ENCODE results near the gene HIBCH. TPM values are rescaled to one million over a fixed set of nuclear protein-coding genes. Genes with fewer than 3 reads are reported as not detected.

The HIBCH gene
- total and polyA plus RNA-seq, 2 donors (not counting 3 experiments of a cell fraction or from before 2014, with no cell fraction given): 6.4 to 24.7 TPM

DNA sequence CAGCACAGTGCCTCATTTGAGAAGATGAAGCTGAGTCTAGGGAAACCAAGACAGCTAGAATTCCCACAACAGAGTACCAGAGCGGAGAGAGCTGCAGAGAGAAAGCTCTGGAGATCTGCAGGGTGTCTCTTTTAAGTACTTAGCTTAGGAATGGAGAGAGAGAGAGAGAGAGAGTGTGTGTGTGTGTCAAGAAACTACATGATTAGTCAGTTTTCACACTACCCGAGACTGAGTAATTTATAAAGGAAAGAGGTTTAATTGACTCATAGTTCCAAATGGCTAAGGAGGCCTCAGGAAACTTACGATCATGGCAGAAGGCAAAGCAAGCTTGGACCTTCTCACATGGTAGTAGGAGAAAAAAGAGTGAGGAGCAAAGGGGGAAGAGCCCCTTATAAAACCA is 64.0 kb downstream of the HIBCH start:
- Histone ChIP-seq H4K20me1 (replicated peaks; ENCODE audit: control insufficient read depth, extremely low read depth, insufficient read depth, low read length) (no peaks in the 10 kb centered on the region), H3K9me1 (replicated peaks; ENCODE audit: control insufficient read depth, extremely low read depth, insufficient read depth, low read length) (no peaks in the 10 kb centered on the region), H3K4me2 (ENCODE audit: insufficient read depth, low read length) (no peak overlapping the region), H2AFZ (ENCODE audit: low read depth, low read length) (no peak overlapping the region), H3K27ac (ENCODE audit: insufficient read depth, low read depth, low read length) (no peak overlapping the region), H3K4me3 (replicated peaks in 1 of 3; ENCODE audit: insufficient read depth in 1 of 3, low read depth in 1 of 3, low read length in 3 of 3) (no peak overlapping the region), H3K4me1 (ENCODE audit: control insufficient read depth, extremely low read depth, insufficient read depth, low read length) (no peaks in the 10 kb centered on the region), H3K9me3 (replicated peaks; ENCODE audit: control insufficient read depth, insufficient read depth, low read length) (no peaks in the 10 kb centered on the region), H3K79me2 (ENCODE audit: control insufficient read depth, insufficient read depth, low read length) (no peaks in the 10 kb centered on the region), H3K9ac (replicated peaks; ENCODE audit: extremely low read depth, insufficient read depth, low read length) (no peak overlapping the region), H3K36me3 (ENCODE audit: control insufficient read depth in 2 of 2, extremely low read depth in 1 of 2, insufficient read depth in 2 of 2, low read length in 2 of 2) (peaks cover 0 to 2% of the 10 kb centered on the region in 2 experiments), H3K27me3 (ENCODE audit: control insufficient read depth in 2 of 2, insufficient read depth in 2 of 2, low read length in 2 of 2) (no peaks in the 10 kb centered on the region)
- TF ChIP-seq, protein P1, sequence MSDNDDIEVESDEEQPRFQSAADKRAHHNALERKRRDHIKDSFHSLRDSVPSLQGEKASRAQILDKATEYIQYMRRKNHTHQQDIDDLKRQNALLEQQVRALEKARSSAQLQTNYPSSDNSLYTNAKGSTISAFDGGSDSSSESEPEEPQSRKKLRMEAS (IDR thresholded peaks at IDR 0.05; ENCODE audit: insufficient read depth, insufficient read length): no peak
- no peak for TF ChIP-seq MYC (IDR thresholded peaks at IDR 0.05; ENCODE audit: low read depth, low read length)
- TF ChIP-seq FOS (IDR thresholded peaks at IDR 0.05; ENCODE audit: borderline replicate concordance, insufficient read depth, low read length): no peak
- no peak for TF ChIP-seq POLR2AphosphoS5 (IDR thresholded peaks at IDR 0.05; ENCODE audit: insufficient read depth, low read depth, low read length)
- TF ChIP-seq GATA2 (IDR thresholded peaks at IDR 0.05; ENCODE audit: insufficient read depth, insufficient read length, low read depth, low read length): no peak
- no peak for TF ChIP-seq JUN (IDR thresholded peaks at IDR 0.05; ENCODE audit: borderline replicate concordance, insufficient read depth, insufficient read length, low read depth)
- no peak for TF ChIP-seq POLR2A (IDR thresholded peaks at IDR 0.05; ENCODE audit: low read depth, low read length)
- no peak for TF ChIP-seq EZH2 (IDR thresholded peaks at IDR 0.05; ENCODE audit: borderline replicate concordance, low read depth, low read length, severe bottlenecking)
- no peak for TF ChIP-seq CTCF (IDR thresholded peaks at IDR 0.05; ENCODE audit: extremely low read depth in 1 of 2, insufficient read depth in 1 of 2, low read depth in 1 of 2, low read length in 2 of 2)
- ChIA-PET CTCF (interaction anchor here (0.9 kb wide), 1 partner anchor 21 kb away, joined by 3 read pairs; no protein-coding TSS in a partner anchor), POLR2A (no interaction called here)
- dilution Hi-C loops (cut with MboI; ENCODE audit: extremely low pct_ligation_motif_present, low sequenced_read_pairs): no loop called here
- BruUV-seq (replicated peaks): no TSS peak
- intact Hi-C loops (cut with micrococcal nuclease): no loop called here
- DNase-seq (ENCODE audit: low read depth, low spot score) (no peak), FAIRE-seq (no peak)
